ENCODE measurements around the gene ARHGAP21.
"Not testable (repeated sequence)": the region's sequence is repeated elsewhere in the genome, so short reads cannot be mapped to it uniquely, and the experiment has no call there.

- TF ChIP-seq EZH2 (optimal IDR thresholded peaks at IDR 0.05; ENCODE audit: low read depth, low read length), result not testable (repeated sequence)
- TF ChIP-seq, protein P1, sequence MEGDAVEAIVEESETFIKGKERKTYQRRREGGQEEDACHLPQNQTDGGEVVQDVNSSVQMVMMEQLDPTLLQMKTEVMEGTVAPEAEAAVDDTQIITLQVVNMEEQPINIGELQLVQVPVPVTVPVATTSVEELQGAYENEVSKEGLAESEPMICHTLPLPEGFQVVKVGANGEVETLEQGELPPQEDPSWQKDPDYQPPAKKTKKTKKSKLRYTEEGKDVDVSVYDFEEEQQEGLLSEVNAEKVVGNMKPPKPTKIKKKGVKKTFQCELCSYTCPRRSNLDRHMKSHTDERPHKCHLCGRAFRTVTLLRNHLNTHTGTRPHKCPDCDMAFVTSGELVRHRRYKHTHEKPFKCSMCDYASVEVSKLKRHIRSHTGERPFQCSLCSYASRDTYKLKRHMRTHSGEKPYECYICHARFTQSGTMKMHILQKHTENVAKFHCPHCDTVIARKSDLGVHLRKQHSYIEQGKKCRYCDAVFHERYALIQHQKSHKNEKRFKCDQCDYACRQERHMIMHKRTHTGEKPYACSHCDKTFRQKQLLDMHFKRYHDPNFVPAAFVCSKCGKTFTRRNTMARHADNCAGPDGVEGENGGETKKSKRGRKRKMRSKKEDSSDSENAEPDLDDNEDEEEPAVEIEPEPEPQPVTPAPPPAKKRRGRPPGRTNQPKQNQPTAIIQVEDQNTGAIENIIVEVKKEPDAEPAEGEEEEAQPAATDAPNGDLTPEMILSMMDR (IDR thresholded peaks at IDR 0.05; ENCODE audit: low read length), result not testable (repeated sequence)
These were observed 67.4 kb downstream of the ARHGAP21 start for GRCh38 chr10:24656326-24656725.

Data from MM.1S (cell line).